Right lobe of liver (tissue), 4 donors: ENCODE results near the gene BRSK1.

Source experiments
- POLR2A ChIP-seq: fragments of 450-650 bp; IDR thresholded peaks from one replicate; pipeline ENCODE4 v1.6.1; 2017; ENCODE audit warnings: antibody characterized with exemption, mild to moderate bottlenecking
- TF ChIP-seq, protein P1 (sequence below), 4 donors: fragments of 200-600 bp in 3 of 4; fragments of 450-650 bp in 1 of 4; IDR thresholded peaks; one replicate each; pipeline versions ENCODE4 v1.5.1 to v1.8.0; 2016 to 2022; ENCODE audit warnings: antibody characterized with exemption in 4 of 4, mild to moderate bottlenecking in 2 of 4
- donor health status: DM: no; HTN: no; CAD: no.
- donor health status: DM: no; HTN: no; CAD: no.
- donor health status: DM: no; HTN: yes; CAD: no.

DNA sequence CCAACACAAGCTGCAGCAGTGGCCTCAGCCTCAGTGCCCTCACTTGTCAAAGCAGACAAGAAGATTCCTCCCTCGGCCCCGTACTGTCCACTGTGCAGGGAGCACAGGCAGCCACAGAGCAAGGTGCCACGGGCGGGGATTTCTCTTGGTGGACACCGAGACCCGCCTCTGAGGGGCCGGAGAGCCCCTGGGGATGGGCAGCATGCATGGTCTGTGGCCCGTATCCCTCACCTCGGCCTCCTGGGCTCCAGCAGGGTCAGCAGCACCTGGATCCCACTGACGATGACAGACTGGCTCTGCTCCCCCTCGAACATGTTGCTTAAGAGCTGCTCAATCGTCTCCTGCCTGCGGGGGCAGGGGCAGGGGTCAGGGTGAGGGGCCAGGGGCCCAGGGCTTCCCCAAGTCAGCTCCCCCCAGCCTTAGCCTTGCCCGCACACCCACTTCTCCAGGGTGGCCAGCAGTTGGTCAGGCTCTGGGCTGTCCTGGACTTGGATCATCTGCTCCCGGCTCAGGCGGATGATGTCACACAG is 41.8 kb upstream of the BRSK1 start:
- no peak for TF ChIP-seq POLR2A
- TF ChIP-seq, protein P1, sequence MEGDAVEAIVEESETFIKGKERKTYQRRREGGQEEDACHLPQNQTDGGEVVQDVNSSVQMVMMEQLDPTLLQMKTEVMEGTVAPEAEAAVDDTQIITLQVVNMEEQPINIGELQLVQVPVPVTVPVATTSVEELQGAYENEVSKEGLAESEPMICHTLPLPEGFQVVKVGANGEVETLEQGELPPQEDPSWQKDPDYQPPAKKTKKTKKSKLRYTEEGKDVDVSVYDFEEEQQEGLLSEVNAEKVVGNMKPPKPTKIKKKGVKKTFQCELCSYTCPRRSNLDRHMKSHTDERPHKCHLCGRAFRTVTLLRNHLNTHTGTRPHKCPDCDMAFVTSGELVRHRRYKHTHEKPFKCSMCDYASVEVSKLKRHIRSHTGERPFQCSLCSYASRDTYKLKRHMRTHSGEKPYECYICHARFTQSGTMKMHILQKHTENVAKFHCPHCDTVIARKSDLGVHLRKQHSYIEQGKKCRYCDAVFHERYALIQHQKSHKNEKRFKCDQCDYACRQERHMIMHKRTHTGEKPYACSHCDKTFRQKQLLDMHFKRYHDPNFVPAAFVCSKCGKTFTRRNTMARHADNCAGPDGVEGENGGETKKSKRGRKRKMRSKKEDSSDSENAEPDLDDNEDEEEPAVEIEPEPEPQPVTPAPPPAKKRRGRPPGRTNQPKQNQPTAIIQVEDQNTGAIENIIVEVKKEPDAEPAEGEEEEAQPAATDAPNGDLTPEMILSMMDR (IDR thresholded peaks at IDR 0.05) = no peak
